Pancreas (tissue), 10 donors: ENCODE results near the gene DHX34. TPM values are rescaled to one million over a fixed set of nuclear protein-coding genes. Genes with fewer than 3 reads are reported as not detected.
"Not testable (repeated sequence)": the region's sequence is repeated elsewhere in the genome, so short reads cannot be mapped to it uniquely, and the experiment has no call there.

Source experiments
- ATAC-seq, 4 donors: fragments of 200-7000 bp; cut with Tn5 transposase; one replicate each; pipeline versions ENCODE4 v1.8.0 to v1.9.1; 2020; ENCODE audit warnings: mild to moderate bottlenecking in 4 of 4, moderate library complexity in 4 of 4
- DNase-seq, 6 donors: peaks; one replicate each; pipeline ENCODE4 v3.0.0-alpha.2; 2020
- FAIRE-seq: peaks from 2 replicates; lab custom pipeline; 2012; peaks lifted over from hg19 to GRCh38; lab: Jason Lieb, UNC
- H3K27ac ChIP-seq, 4 donors: fragments of 200-600 bp; sonication (generic); 1 replicate in 3 of 4; 2 replicates in 1 of 4; pipeline versions ENCODE4 v1.5.0 to v1.8.0; 2020
- H3K27me3 ChIP-seq, 4 donors: fragments of 200-600 bp; one replicate each; pipeline ENCODE4 v1.8.0; 2021
- H3K36me3 ChIP-seq, 3 donors: fragments of 200-600 bp; sonication (generic) in 1 of 3; one replicate each; pipeline versions ENCODE4 v1.5.0 to v1.8.0; 2020 to 2021
- H3K4me1 ChIP-seq, 3 donors: fragments of 200-600 bp; one replicate each; pipeline ENCODE4 v1.8.0; 2021
- H3K4me3 ChIP-seq, 4 donors: fragments of 200-600 bp; sonication (generic) in 2 of 4; one replicate each; pipeline versions ENCODE4 v1.5.0 to v1.8.0; 2020 to 2021
- H3K9me3 ChIP-seq, 4 donors: fragments of 200-600 bp; one replicate each; pipeline ENCODE4 v1.8.0; 2021
- WGBS, 2 donors: extraction: QIAGEN DNeasy Blood & Tissue Kit; methylation state at CpG; one replicate each; pipeline ENCODE4 v1.1.7; 2013; 5-methylcytosine and 5-hydroxymethylcytosine counted together
- intact Hi-C, 3 donors: fragments of 100-400 bp; cut with DNase I; formaldehyde crosslinking; loops; one replicate each; pipeline versions ENCODE4 v1.11.1 to v1.14.2; 2022
- polyA plus RNA-seq, 2 donors: library from polyadenylated mRNA; stranded (reverse); fragments of 200-250 nt; gene quantifications; one replicate each; pipeline ENCODE4 v1.2.3, GENCODE V29; 2013
- total RNA-seq, 6 donors: library from RNA; stranded (reverse); fragmentation: NEBNext Ultra II Directional in 4 of 6; extraction: Animal tissue kit (Norgen Biotek cat#: 25700) in 4 of 6; gene quantifications; one replicate each; pipeline versions ENCODE4 v1.2.1 to v1.2.4, GENCODE V29; 2021 to 2023
- TF ChIP-seq, protein P1 (sequence below), 4 donors: fragments of 200-600 bp; sonication (generic) in 3 of 4; IDR thresholded peaks; one replicate each; pipeline versions ENCODE4 v1.5.0 to v1.8.0; 2021; ENCODE audit warnings: antibody characterized with exemption in 4 of 4
- donor health status: healthy with polysubstance abuse.
- donor health status: DM: no; HTN: no; CAD: no; lungs with moderate emphysema.
- donor health status: DM: no; HTN: no; CAD: no.
- donor health status: control.
- donor health status: control.
- donor health status: Bipolar disorder and iron deficiency.
- donor health status: DM: yes; HTN: yes; CAD: no.
- donor health status: DM: no; HTN: no; CAD: no.
- donor health status: DM: no; HTN: no; CAD: no.
- donor health status: DM: yes; HTN: yes; CAD: no.

Gene DHX34
- total and polyA plus RNA-seq, 8 donors, result 3.5 to 23.5 (median 5.9) TPM

DNA sequence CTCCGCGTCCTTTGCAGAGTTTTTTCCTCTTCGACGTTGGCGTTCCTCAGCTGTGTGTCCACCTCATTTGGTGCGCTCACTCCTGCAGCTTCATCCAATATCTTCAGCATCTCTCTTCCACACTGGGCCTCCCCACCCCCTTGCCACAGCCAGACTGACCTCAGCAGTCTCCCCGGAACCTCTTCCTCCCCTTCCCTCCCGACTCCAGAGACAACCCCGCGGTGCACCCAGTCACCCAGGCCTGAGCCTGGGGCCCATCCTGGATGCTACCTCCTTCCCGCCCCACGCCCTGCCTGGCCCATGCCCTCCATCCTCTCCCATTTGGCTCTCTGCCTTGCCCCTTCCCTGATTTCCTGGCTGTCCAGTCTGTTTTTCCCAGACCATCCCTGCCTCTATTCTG is 25.2 kb upstream of the DHX34 start:
- TF ChIP-seq, protein P1, sequence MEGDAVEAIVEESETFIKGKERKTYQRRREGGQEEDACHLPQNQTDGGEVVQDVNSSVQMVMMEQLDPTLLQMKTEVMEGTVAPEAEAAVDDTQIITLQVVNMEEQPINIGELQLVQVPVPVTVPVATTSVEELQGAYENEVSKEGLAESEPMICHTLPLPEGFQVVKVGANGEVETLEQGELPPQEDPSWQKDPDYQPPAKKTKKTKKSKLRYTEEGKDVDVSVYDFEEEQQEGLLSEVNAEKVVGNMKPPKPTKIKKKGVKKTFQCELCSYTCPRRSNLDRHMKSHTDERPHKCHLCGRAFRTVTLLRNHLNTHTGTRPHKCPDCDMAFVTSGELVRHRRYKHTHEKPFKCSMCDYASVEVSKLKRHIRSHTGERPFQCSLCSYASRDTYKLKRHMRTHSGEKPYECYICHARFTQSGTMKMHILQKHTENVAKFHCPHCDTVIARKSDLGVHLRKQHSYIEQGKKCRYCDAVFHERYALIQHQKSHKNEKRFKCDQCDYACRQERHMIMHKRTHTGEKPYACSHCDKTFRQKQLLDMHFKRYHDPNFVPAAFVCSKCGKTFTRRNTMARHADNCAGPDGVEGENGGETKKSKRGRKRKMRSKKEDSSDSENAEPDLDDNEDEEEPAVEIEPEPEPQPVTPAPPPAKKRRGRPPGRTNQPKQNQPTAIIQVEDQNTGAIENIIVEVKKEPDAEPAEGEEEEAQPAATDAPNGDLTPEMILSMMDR (IDR thresholded peaks at IDR 0.05), result no peak
- intact Hi-C loops, result no loop called here
- Histone ChIP-seq H3K9me3 (no peaks in the 10 kb centered on the region), H3K36me3 (no peaks in the 10 kb centered on the region), H3K4me3 (no peak overlapping the region), H3K27me3 (no peaks in the 10 kb centered on the region), H3K4me1 (no peaks in the 10 kb centered on the region), H3K27ac (peak overlapping the region in 1 of 4 donors; percentile 57)
- 71% methylated on average over 11 to 12 of the region's 12 CpGs for WGBS, 2 donors
- FAIRE-seq (no peak), ATAC-seq (peak in 2 of 4 donors; percentile 64), DNase-seq (no peak)

DNA sequence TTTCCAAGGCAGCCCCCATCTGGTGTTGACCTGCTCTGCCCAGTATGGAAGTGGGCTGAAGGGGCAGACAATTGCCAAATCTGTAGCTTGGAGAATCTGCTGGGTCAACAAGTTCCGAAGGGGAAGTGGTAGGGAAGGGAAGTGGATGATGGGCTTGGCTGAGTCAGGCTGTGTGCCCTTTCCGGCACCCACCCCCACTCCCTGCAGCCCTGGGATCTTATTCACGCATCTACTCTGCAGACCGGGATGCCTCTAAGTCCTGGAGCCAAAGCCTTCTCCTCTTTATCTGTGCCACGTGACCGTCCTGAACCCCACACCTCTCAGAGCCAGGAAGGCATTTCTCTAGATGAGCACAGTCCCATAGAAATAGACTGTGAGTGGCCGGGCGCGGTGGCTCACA is 24.6 kb upstream of the DHX34 start:
- TF ChIP-seq, protein P1 (IDR thresholded peaks at IDR 0.05), result no peak
- peak overlapping the region in 1 of 4 donors; percentile 57 for H3K27ac ChIP-seq
- WGBS, 2 donors, result 45 to 68% methylated on average over 9 of the region's 9 CpGs
- no peak for FAIRE-seq
- H3K36me3 ChIP-seq, result no peaks in the 10 kb centered on the region
- intact Hi-C loops, result no loop called here
- H3K4me1 ChIP-seq, result no peaks in the 10 kb centered on the region
- no peak overlapping the region for H3K4me3 ChIP-seq
- H3K9me3 ChIP-seq, result no peaks in the 10 kb centered on the region
- no peaks in the 10 kb centered on the region for H3K27me3 ChIP-seq
- DNase-seq, result peak in 1 of 6 donors; percentile 49
- ATAC-seq, result peak in 3 of 4 donors; percentile 26 to 79 (median 74)

DNA sequence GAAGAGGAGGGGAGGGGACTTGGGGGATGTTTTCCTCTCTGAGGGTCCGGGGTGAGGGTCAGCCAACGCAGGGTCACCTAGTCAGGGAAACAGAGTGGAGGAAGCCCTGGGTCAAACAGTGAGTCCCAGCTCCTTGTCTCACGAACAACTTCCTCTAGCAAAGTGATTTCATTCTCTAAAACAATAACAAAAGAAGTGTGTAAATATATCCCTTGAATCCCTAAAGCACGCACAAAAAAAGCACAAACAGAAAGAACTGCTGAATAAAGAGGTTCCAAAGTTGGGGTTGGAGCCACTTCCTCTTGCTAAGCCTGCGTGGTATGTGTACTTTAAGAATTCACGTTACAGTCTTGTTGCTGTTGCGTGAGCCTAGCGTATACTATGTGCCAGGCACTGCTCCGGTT is 18.6 kb upstream of the DHX34 start:
- ATAC-seq (peak in 3 of 4 donors; percentile 31 to 80 (median 77)), DNase-seq (no peak), FAIRE-seq (no peak)
- WGBS, 2 donors, result 43 to 51% methylated on average over 9 of the region's 9 CpGs
- no peaks in the 10 kb centered on the region for H3K36me3 ChIP-seq
- H3K27ac ChIP-seq, result peak overlapping the region in 2 of 4 donors; percentile 53 to 59
- no peak overlapping the region for H3K4me3 ChIP-seq
- no peaks in the 10 kb centered on the region for H3K4me1 ChIP-seq
- TF ChIP-seq, protein P1 (IDR thresholded peaks at IDR 0.05), result no peak
- intact Hi-C loops, result no loop called here
- H3K27me3 ChIP-seq, result no peaks in the 10 kb centered on the region
- H3K9me3 ChIP-seq, result no peaks in the 10 kb centered on the region

DNA sequence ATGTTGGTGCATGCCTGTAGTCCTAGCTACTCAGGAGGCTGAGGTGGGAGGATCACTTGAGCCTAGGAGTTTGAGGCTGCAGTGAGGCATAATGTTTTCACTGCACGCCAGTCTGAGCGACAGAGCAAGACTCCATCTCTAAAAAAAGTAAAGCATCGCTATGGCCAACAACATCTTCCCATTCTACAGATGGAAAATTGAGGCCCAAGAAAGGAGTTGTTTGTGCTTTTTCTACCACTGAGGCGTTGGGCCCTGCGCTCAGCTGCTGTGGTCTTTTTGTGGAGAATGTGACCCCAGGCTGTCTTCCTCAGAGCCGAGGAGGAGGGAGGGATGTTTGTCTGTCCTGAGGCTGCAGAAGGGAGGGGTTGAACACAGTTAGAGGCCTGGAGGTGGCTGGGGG is 17.6 kb upstream of the DHX34 start:
- Histone ChIP-seq H3K27ac (peak overlapping the region in 1 of 4 donors; percentile 59), H3K4me3 (no peak overlapping the region), H3K27me3 (no peaks in the 10 kb centered on the region), H3K9me3 (no peaks in the 10 kb centered on the region), H3K36me3 (no peaks in the 10 kb centered on the region), H3K4me1 (no peaks in the 10 kb centered on the region)
- TF ChIP-seq, protein P1 (IDR thresholded peaks at IDR 0.05), result no peak
- 73 to 76% methylated on average over 6 of the region's 6 CpGs for WGBS, 2 donors
- FAIRE-seq (no peak), DNase-seq (no peak), ATAC-seq (no peak)
- intact Hi-C loops, result no loop called here

DNA sequence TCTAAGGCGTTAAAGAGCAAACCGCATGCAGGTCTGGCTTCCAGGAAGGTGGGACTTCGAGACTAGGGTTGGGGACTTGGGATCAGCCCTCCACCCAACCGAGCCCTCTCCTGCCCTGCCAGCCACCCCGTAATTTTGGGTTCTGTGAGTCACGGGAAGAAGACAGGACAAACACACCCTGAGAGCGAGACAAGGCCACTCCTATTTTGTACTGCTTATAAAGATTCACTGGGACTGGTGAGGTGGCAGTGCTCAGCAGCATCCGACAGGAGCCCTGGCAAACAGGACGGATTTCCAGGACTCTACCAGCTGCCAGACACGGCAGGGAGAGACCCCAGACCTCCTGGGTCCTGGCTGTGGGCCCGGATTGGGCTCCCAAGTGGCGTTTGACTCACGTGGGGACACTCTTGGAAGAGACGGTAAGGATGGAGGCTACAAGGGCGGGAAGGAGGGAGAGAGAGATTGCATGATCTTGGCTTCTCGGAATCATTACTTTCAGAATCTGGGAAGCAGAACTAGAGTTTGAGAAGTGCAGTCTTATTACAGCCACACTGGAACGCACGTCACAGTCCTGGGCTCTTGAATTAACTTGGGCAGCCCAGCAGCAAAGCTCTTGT is 17.1 kb upstream of the DHX34 start, which contains the start of gene C5AR2:
TSS of gene C5AR2 (plus strand) at position 245 of the 617 bp plus-strand sequence. CDS start 8,625 bp downstream, outside the sequence.
- FAIRE-seq (no peak), DNase-seq (no peak), ATAC-seq (peak in 2 of 4 donors; percentile 33 to 65)
- no peaks in the 10 kb centered on the region for H3K27me3 ChIP-seq
- TF ChIP-seq, protein P1 (IDR thresholded peaks at IDR 0.05), result no peak
- H3K4me3 ChIP-seq, result no peak within 1 kb of the TSS
- intact Hi-C loops, result no loop called here
- 40 to 53% methylated on average over 18 of the region's 18 CpGs for WGBS, 2 donors
- H3K4me1 ChIP-seq, result no peaks in the 10 kb centered on the region
- H3K36me3 ChIP-seq, result no peaks in the 10 kb centered on the region
- H3K9me3 ChIP-seq, result no peaks in the 10 kb centered on the region
- peak within 1 kb of the TSS in 2 of 4 donors; percentile 53 to 59 for H3K27ac ChIP-seq

DNA sequence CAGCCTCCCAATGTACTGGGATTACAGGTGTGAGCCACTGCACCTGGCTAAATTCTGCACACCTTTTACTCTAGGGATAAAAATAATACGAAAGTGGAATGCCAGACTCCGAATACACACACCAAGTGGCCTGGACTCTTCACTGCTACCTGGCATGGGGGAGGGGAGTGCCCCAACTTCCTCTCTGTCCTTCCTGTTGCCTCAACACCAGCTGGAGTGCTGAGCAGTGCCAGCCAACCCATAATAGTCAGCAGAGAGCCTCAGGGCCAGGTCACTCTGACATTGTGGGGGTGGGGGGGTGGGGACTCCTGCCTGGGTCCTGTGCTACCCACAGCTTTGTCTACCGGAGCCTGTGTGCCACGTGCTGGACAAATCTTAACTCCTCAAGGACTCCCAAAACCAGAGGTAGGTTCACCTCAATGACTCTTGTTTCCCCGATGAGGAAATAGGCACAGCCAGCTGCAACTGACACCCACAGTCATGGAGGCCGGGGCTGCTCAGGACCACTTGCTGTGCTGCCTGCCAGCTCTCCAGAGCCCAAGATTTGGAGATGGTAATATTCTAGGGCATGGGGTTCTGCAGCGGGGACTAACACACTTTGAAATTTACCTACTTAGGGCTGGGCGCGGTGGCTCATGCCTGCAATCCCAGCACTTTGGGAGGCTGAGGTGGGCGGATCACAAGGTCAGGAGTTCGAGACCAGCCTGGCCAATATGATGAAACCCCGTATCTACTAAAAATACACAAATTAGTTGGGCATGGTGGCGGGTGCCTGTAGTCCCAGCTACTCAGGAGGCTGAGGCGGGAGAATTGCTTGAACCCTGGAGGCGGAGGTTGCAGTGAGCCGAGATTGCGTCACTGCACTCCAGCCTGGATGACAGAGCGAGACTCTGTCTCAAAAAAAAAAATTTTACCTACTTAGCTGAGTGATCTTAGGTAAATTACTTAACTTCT is 12.1 kb upstream of the DHX34 start:
- peak in 2 of 4 donors; percentile 67 to 83 for ATAC-seq
- H3K9me3 ChIP-seq, H3K36me3 ChIP-seq, H3K4me3 ChIP-seq, intact Hi-C loops, H3K4me1 ChIP-seq, H3K27ac ChIP-seq, FAIRE-seq, H3K27me3 ChIP-seq: not testable (repeated sequence)
- WGBS, 2 donors, result 60 to 74% methylated on average over 18 of the region's 18 CpGs
- peak in 1 of 6 donors; percentile 51 for DNase-seq
